Activated CD8-positive, alpha-beta T cell treated with anti-CD3 and anti-CD28 coated beads for 36 hours (primary cell): ENCODE data around the gene FUBP3. TPM values are rescaled to one million over a fixed set of nuclear protein-coding genes. Genes with fewer than 3 reads are reported as not detected.

Source experiments
- ATAC-seq: fragments of 200-7000 bp; cut with Tn5 transposase; one replicate; pipeline ENCODE4 v1.10.0; 2021; ENCODE audit warnings: mild to moderate bottlenecking, moderate library complexity
- CTCF ChIA-PET: fragments of 350-600 bp; sonication (Branson Sonifier 250); formaldehyde crosslinking; loops from one replicate; lab custom pipeline; 2021; ENCODE audit warnings: antibody characterized with exemption; lab: Charles Lee
- POLR2A ChIA-PET: fragments of 350-600 bp; sonication (Branson Sonifier 250); formaldehyde crosslinking; loops from one replicate; lab custom pipeline; 2021; ENCODE audit warnings: antibody characterized with exemption; lab: Charles Lee
- DNase-seq: peaks from one replicate; pipeline ENCODE4 v3.0.0-alpha.2; 2020
- H3K27ac Mint-ChIP-seq: one replicate; pipeline ENCODE4 v1.8.0; 2021; ENCODE audit warnings: mild to moderate bottlenecking, mixed read lengths
- H3K27me3 Mint-ChIP-seq: one replicate; pipeline ENCODE4 v1.8.0; 2021; ENCODE audit warnings: mixed read lengths
- H3K36me3 Mint-ChIP-seq: one replicate; pipeline ENCODE4 v1.8.0; 2021; ENCODE audit warnings: low read depth, mixed read lengths
- H3K4me1 Mint-ChIP-seq: one replicate; pipeline ENCODE4 v1.8.0; 2021; ENCODE audit warnings: low read depth, mixed read lengths
- H3K4me3 Mint-ChIP-seq: one replicate; pipeline ENCODE4 v1.8.0; 2021; ENCODE audit warnings: mild to moderate bottlenecking, moderate library complexity, mixed read lengths
- H3K9me3 Mint-ChIP-seq: one replicate; pipeline ENCODE4 v1.8.0; 2021; ENCODE audit warnings: mixed read lengths
- CTCF ChIP-seq: fragments of 200-600 bp; IDR thresholded peaks from one replicate; pipeline ENCODE4 v1.8.0; 2022; ENCODE audit warnings: antibody characterized with exemption, mild to moderate bottlenecking
- intact Hi-C: fragments of 100-400 bp; cut with micrococcal nuclease; formaldehyde crosslinking; loops from one replicate; pipeline ENCODE4 v1.10.0; 2022
- total RNA-seq, 2 experiments: library from RNA; stranded (reverse); gene quantifications; one replicate each; pipeline ENCODE4 v1.2.3, GENCODE V29; 2021

Gene FUBP3
- total RNA-seq, 2 experiments from 2014 or later, result 32.9 to 42.9 TPM

GRCh38 chr9:130634191-130634768, 54.9 kb downstream of the FUBP3 start:
- TF ChIP-seq CTCF, result no peak
- DNase-seq (no peak), ATAC-seq (no peak)
- H3K4me1 Mint-ChIP-seq, result no peaks in the 10 kb centered on the region
- no peaks in the 10 kb centered on the region for H3K27me3 Mint-ChIP-seq
- H3K27ac Mint-ChIP-seq, result no peak overlapping the region
- H3K9me3 Mint-ChIP-seq, result no peaks in the 10 kb centered on the region
- no peak overlapping the region for H3K4me3 Mint-ChIP-seq
- intact Hi-C loops, result no loop called here
- ChIA-PET CTCF (no interaction called here), POLR2A (no interaction called here)
- H3K36me3 Mint-ChIP-seq, result peaks cover 20% of the 10 kb centered on the region

GRCh38 chr9:130634801-130635200, 55.4 kb downstream of the FUBP3 start:
- TF ChIP-seq CTCF, result no peak
- intact Hi-C loops, result no loop called here
- ChIA-PET POLR2A (interaction anchor here (0.7 kb wide), 1 partner anchor 42 kb away, joined by 3 read pairs; no protein-coding TSS in a partner anchor), CTCF (no interaction called here)
- no peaks in the 10 kb centered on the region for H3K27me3 Mint-ChIP-seq
- H3K4me1 Mint-ChIP-seq, result no peaks in the 10 kb centered on the region
- H3K4me3 Mint-ChIP-seq, result no peak overlapping the region
- no peak overlapping the region for H3K27ac Mint-ChIP-seq
- H3K36me3 Mint-ChIP-seq, result peaks cover 19% of the 10 kb centered on the region
- H3K9me3 Mint-ChIP-seq, result no peaks in the 10 kb centered on the region
- DNase-seq (no peak), ATAC-seq (no peak)

- Mint-ChIP-seq H3K4me3 (no peak overlapping the region), H3K27me3 (no peaks in the 10 kb centered on the region), H3K9me3 (no peaks in the 10 kb centered on the region), H3K36me3 (peaks cover 19% of the 10 kb centered on the region), H3K27ac (no peak overlapping the region), H3K4me1 (no peaks in the 10 kb centered on the region)
- TF ChIP-seq CTCF, result no peak
- intact Hi-C loops, result no loop called here
- DNase-seq (no peak), ATAC-seq (no peak)
- ChIA-PET POLR2A (interaction anchor here (0.7 kb wide), 1 partner anchor 42 kb away, joined by 3 read pairs; no protein-coding TSS in a partner anchor), CTCF (interaction anchor here (0.6 kb wide), 1 partner anchor 175 kb away, joined by 3 read pairs; no protein-coding TSS in a partner anchor)
Observed at GRCh38 chr9:130635306-130635705, 55.9 kb downstream of the FUBP3 start.

GRCh38 chr9:130635721-130636647, 56.6 kb downstream of the FUBP3 start:
- TF ChIP-seq CTCF, result no peak
- no peaks in the 10 kb centered on the region for H3K27me3 Mint-ChIP-seq
- no peaks in the 10 kb centered on the region for H3K9me3 Mint-ChIP-seq
- H3K4me1 Mint-ChIP-seq, result no peaks in the 10 kb centered on the region
- DNase-seq, result no peak
- ChIA-PET POLR2A (no interaction called here), CTCF (interaction anchor here (0.6 kb wide), 1 partner anchor 175 kb away, joined by 3 read pairs; no protein-coding TSS in a partner anchor)
- H3K27ac Mint-ChIP-seq, result no peak overlapping the region
- no peak overlapping the region for H3K4me3 Mint-ChIP-seq
- intact Hi-C loops, result no loop called here
- ATAC-seq, result no peak
- peaks cover 19% of the 10 kb centered on the region for H3K36me3 Mint-ChIP-seq

GRCh38 chr9:130636648-130637020, 57.3 kb downstream of the FUBP3 start:
- ATAC-seq (no peak), DNase-seq (no peak)
- Mint-ChIP-seq H3K4me3 (no peak overlapping the region), H3K9me3 (no peaks in the 10 kb centered on the region), H3K4me1 (no peaks in the 10 kb centered on the region), H3K27me3 (no peaks in the 10 kb centered on the region), H3K36me3 (peaks cover 17% of the 10 kb centered on the region), H3K27ac (no peak overlapping the region)
- intact Hi-C loops, result no loop called here
- no peak for TF ChIP-seq CTCF
- CTCF ChIA-PET, result no interaction called here
- POLR2A ChIA-PET, result no interaction called here
